Kidney tubule cell (primary cell): Measurements from ENCODE around the gene ABCC1.
"Not testable (repeated sequence)": the region's sequence is repeated elsewhere in the genome, so short reads cannot be mapped to it uniquely, and the experiment has no call there.

Experiments used
- DNase-seq: peaks from one replicate; pipeline ENCODE4 v3.0.0-alpha.2; 2018; ENCODE audit warnings: low spot score

ABCC1 gene

GRCh38 chr16:15949210-15950160 lies at the start of gene ABCC1:
ABCC1 (plus strand) TSS chr16:15949616; CDS start chr16:15949752, 136 bp downstream.
- DNase-seq: peak; percentile 65

DNA sequence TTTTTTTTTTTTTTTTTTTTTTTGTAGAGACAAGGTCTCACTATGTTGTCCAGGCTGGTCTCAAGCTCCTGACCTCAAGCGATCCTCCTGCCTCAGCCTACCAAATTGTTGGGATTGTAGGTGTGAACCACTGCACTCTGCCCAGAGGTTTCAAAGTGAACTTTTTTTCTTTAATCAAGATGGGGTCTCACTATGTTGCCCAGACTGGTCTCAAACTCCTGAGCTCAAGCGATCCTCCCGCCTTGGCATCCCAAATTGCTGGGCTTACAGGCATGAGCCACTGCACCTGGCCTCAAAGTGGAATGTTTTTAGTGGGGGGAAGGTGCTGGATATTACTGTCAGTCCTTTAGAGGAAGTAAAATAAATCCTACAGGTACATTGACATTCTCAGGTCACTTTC lies 49.1 kb upstream of the ABCC1 start:
- no peak for DNase-seq

GRCh38 chr16:15900901-15901500 lies 48.4 kb upstream of the ABCC1 start:
- no peak for DNase-seq

DNA sequence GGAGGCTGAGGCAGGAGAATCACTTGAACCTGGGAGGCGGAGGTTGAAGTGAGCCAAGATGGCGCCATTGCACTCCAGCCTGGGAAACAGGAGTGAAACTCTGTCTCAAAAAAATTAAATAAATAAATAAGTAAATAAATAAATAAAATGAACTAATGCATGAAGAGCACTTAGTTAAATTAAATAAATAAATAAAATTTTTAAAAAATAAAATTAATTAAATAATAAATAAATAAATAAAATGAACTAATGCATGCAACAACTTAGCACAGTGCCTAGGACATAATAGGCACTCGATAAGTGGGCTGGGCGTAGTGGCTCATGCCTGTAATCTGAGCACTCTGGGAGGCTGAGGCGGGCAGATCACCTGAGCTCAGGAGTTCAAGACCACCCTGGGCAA lies 45.5 kb upstream of the ABCC1 start:
- DNase-seq: no peak

DNA sequence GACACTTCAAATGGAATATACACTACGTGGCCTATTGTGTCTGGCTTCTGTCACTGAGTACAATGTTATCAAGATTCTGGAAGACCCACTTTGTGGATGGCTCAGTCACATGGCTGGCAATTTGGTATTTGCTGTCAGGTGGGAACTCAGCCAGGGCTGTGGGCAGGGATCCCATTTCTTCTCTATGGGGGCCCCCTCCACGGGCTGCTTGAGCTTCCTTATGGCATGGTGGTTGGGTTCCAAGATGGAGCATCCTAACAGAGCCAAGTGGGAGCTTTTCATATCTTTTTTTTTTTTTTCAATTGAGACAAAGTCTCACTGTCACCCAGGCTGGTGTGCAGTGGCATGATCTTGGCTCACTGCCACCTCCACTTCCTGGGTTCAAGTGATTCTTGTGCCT lies 43.0 kb upstream of the ABCC1 start:
- no peak for DNase-seq

DNA sequence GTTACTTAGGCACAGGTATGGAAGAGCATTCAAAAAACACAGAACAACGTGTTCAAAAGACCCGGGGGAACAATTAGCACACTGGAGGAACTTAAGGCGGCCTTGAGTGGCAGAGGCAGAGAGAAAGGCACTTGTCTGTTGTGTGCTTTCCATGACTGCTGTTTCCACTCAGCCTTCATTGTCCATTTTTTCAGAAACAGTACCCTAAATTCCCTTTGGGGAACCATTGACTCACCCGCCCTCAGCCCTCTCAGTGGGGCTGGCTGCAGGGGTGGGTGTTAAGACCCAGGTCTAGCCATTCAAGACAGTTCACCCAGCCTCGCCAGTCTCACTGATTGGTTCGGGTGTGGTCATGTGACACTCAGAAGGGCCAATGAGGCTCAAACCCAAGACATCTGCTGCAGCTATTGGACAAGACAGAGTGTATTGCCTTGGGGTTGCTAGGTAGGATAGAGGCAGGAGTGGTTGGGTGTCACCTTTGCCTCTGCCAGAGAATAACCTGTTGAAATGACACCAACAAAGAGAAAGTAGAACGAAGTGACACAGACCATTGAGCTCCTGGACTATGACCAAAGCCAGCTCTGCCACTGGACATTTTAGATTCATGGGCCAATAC lies 41.4 kb upstream of the ABCC1 start:
- DNase-seq: peak; percentile 23

DNA sequence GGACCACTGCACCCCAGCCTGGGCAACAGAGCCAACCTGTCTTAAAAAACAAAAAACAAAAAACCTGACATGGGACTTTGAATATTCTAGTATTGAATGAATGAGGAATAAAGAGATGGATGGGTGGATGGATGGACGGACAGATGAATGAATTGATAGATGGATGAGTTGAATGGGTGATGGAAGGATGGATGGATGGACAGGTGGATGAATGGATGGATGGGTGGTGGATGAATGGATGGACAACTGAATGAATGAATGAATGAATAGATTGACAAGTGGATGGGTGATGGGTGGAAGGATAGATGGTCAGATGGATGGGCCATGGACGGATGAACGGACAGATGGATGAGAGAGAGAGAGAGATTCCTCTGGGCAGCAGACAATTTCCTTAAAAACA lies 38.2 kb upstream of the ABCC1 start:
- no peak for DNase-seq

DNA sequence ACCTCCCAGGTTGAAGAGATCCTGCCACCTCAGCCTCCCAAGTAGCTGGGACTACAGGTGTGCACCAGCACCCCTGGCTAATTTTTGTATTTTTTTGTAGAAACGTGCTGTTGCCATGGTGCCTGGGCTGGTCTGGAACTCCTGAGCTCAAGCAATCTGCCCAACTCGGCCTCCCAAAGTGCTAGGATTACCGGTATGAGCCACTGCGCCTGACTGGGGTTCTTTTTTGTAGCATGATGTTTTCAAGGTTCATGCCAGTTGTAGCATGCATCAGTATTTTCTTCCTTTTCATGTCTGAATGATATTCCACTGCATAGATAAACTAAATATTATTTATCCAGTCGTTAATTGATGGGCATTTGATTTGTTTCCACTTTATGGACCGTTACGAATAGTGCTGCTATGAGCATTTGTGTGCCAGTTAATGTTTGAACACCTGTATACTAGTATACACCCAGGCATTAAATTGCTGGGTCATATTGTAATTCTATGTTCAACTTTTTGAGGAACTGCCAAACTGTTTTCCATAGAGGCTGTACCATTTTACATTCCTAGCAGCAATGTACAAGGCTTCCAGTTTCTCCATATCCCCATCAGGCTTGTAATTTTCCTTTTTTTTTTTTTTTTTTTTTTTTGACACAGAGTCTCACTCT lies 36.2 kb upstream of the ABCC1 start:
- no peak for DNase-seq

DNA sequence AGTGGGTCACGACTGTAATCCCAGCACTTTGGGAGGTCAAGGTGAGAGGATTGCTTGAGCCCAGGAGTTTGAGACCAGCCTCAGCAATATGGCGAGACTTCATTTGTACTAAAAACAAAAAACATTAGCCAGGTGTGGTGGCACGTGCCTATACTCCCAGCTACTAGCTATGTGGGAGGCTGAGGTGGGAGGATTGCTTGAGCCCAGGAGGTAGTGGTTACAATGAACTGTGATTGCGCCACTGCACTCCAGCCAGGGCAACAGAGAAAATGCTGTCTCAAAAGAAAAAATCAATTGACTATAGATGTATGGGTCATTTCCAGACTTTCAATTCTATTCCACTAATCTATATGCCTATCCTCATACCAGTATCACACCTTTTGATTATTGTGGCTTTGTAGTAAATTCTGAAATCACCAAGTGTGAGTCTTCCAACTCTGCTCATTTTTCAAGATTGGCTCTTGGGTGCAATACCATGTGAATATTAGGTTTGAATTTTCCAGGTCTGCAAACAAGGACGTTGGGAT lies 33.8 kb upstream of the ABCC1 start:
- no peak for DNase-seq

- DNase-seq: no peak
Measured at GRCh38 chr16:15916323-15916722, 33.1 kb upstream of the ABCC1 start.

DNA sequence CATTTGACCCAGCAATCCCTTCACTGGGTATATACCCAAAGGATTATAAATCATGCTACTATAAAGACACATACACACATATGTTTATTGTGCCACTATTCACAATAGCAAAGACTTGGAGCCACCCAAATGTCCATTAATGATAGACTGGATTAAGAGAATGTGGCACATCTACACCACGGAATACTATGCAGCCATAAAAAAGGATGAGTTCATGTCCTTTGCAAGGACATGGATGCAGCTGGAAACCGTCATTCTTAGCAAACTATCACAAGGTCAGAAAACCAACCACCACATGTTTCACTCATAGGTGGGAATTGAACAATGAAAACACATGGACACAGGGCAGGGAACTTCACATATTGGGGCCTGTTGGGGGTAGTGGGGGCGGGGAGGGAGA lies 31.1 kb upstream of the ABCC1 start:
- not testable (repeated sequence) for DNase-seq

DNA sequence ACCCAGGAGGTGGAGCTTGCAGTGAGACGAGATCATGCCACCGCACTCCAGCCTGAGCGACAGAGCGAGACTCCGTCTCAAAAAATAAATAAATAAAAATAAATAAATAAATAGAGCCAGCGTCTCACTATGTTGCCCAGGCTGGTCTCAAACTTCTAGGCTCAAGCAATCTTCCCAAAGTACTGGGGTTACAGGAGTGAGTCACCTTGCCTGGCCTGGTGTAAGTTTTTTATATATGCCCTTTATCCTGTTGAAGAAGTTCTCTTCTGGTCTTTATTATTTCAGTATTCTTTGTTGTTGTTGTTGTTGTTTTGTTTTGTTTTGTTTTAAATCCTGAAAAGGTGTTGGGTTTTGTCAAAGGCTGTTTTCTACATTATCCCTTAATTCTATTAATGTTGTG lies 30.1 kb upstream of the ABCC1 start:
- DNase-seq: no peak

DNA sequence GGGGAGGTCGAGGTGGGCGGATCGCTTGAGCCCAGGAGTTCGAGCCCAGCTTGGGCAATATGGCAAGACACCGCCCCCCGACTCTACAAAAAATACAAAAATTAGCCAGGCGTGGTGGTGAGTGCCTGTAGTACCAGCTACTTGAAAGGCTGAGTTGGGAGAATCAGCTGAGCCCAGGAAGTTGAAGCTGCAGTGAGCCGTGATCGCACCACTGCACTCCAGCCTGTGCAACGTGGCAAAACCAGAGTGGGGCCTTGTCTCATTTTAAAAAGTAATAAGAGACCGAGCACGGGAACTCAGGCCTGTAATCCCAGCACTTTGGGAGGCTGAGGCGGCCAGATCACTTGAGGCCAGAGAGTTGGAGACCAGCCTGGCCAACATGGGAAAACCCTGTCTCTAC lies 24.4 kb upstream of the ABCC1 start:
- DNase-seq: no peak

- DNase-seq: no peak
Measured at GRCh38 chr16:15925631-15926030, 23.8 kb upstream of the ABCC1 start.

DNA sequence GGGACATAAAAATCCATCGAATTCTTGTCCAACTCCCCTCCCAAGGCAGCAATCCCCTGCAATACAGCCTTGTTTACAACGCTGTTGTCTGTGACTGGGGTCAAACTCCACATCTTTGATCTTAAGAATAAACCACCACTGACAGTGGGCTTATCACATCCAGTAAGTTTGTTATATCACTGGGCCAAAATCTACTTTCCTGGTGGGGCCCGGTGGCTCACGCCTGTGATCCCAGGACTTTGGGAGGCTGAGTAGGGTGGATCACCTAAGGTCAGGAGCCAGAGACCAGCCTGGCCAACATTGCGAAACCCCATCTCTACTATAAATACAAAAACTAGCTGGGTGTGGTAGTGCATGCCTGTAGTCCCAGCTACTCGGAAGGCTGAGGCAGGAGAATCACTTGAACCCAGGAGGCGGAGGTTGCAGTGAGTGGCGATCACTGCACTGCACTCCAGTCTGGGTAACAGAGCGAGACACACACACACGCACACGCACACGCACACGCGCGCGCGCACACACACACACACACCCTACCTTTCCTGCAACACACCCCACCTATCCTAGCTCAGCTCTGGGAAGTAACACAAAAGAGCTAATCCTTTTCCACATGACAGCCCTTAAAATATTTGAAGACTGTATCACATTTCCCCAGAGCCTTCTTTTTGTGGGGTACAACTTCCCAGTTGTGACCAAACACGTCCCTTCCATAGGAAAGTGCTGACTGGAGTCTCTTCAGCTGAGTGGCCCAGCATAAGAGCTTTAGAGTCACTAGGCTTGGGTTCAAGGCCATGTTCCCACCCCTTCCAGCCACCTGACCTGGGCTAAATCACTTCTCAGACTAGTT lies 20.9 kb upstream of the ABCC1 start:
- DNase-seq: peak; percentile 20

GRCh38 chr16:15932939-15933338 lies 16.5 kb upstream of the ABCC1 start:
- DNase-seq: no peak

GRCh38 chr16:15933781-15934180 lies 15.6 kb upstream of the ABCC1 start:
- no peak for DNase-seq

DNA sequence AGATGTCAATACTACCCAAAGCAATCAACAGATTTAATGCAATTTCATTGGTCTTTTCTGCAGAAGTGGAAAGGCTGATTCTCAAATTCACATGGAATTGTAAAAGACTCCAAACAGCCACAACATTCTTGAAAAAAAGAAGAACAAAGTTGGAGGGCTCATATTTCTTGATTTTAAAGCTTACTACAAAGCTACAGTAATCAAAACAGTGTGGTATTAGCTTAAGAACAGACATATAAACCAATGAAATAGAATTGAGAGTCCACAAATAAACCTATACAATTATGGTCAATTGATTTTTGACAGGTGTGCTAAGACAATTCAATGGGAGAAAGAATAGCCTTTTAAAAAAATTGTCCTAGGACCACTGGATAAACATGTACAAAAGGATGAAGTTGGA lies 14.4 kb upstream of the ABCC1 start:
- no peak for DNase-seq

DNA sequence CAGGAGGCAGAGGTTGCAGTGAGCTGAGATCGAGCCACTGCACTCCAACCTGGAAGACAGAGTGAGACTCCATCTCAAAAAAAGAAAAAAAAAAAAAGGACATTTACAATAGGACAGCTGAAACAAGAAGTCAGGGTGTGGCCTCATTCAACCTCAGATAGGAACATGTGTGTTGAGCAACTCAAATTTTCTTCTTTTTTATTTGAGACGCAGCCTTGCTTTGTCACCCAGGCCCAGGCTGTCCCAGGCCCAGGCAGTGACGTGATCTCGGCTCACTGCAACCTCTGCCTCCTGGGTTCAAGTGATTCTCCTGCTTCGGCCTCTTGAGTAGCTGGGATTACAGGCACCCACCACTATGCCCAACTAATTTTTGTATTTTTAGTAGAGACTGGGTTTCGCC lies 12.6 kb upstream of the ABCC1 start:
- DNase-seq: not testable (repeated sequence)

DNA sequence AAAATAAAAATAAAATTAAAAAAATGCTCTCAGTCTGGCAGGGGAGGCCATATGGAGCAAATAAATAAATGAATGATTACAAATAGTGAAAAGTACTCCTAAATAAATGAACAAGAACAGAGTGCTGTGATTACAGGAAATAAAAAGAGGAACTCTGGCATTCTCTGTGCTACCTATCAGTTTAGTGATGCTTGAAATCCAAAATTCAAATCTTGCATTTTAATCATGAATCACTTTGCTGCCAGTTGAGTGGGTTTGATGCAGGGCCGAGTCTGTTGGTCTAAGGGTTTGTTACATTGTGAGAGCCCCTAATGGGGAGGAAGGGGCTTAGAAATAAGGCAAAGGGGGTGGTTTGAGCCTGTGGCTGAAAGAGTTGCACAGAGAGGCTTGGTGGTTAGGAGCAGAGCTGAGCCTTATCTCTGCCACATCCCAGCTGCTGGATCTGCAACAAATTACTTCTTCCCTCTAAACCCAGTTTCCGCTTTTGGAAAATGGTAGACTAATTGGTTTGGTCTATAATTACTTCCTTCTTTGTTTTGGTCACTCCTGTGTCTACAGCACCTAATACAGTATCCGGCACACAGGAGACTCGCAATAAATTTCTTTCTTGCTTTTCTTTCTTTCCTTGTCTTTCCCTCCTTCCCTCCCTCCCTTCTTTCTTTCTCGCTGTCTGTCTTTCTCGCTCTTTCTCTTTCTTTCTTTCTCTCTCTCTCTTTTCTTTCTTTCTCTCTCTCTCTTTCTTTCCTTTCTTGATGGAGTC lies 6.3 kb upstream of the ABCC1 start:
- DNase-seq: no peak
